ENCODE data around the gene ATP7B.
A peak's percentile ranks its signal among the peaks of the same experiment; 100 is the strongest.

Gene ATP7B

GRCh38 chr13:52027832-52028231 lies 16.6 kb upstream of the ATP7B start:
- Histone ChIP-seq H3K27ac (ENCODE audit: low read depth, low read length) (no peak overlapping the region), H3K4me1 (ENCODE audit: insufficient read depth, low read length) (no peaks in the 10 kb centered on the region), H3K4me3 (ENCODE audit: low read length) (no peak overlapping the region), H3K9me3 (ENCODE audit: insufficient read depth, low read depth, low read length) (peaks cover 38% of the 10 kb centered on the region), H3K27me3 (ENCODE audit: insufficient read depth, low read length) (no peaks in the 10 kb centered on the region), H3K9ac (ENCODE audit: low read depth, low read length) (no peak overlapping the region), H3K36me3 (ENCODE audit: insufficient read depth, low read length) (peaks cover 68% of the 10 kb centered on the region)
- WGBS: 91% methylated on average over 1 of the region's 1 CpG

- H3K4me3 ChIP-seq (ENCODE audit: low read length): no peak overlapping the region
- H3K9ac ChIP-seq (ENCODE audit: low read depth, low read length): no peak overlapping the region
- H3K36me3 ChIP-seq (ENCODE audit: insufficient read depth, low read length): peaks cover 82% of the 10 kb centered on the region
- H3K27me3 ChIP-seq (ENCODE audit: insufficient read depth, low read length): no peaks in the 10 kb centered on the region
- H3K4me1 ChIP-seq (ENCODE audit: insufficient read depth, low read length): no peaks in the 10 kb centered on the region
- 88% methylated on average over 3 of the region's 3 CpGs for WGBS
- no peak overlapping the region for H3K27ac ChIP-seq (ENCODE audit: low read depth, low read length)
- peaks cover 38% of the 10 kb centered on the region for H3K9me3 ChIP-seq (ENCODE audit: insufficient read depth, low read depth, low read length)
Measured at GRCh38 chr13:52026246-52026626, 15.0 kb upstream of the ATP7B start.

GRCh38 chr13:52025475-52026245 lies 14.4 kb upstream of the ATP7B start:
- Histone ChIP-seq H3K27ac (ENCODE audit: low read depth, low read length) (no peak overlapping the region), H3K9me3 (ENCODE audit: insufficient read depth, low read depth, low read length) (peaks cover 38% of the 10 kb centered on the region), H3K9ac (ENCODE audit: low read depth, low read length) (no peak overlapping the region), H3K4me1 (ENCODE audit: insufficient read depth, low read length) (no peaks in the 10 kb centered on the region), H3K27me3 (ENCODE audit: insufficient read depth, low read length) (no peaks in the 10 kb centered on the region), H3K36me3 (ENCODE audit: insufficient read depth, low read length) (peaks cover 88% of the 10 kb centered on the region), H3K4me3 (ENCODE audit: low read length) (no peak overlapping the region)
- WGBS: 95% methylated on average over 8 of the region's 8 CpGs

DNA sequence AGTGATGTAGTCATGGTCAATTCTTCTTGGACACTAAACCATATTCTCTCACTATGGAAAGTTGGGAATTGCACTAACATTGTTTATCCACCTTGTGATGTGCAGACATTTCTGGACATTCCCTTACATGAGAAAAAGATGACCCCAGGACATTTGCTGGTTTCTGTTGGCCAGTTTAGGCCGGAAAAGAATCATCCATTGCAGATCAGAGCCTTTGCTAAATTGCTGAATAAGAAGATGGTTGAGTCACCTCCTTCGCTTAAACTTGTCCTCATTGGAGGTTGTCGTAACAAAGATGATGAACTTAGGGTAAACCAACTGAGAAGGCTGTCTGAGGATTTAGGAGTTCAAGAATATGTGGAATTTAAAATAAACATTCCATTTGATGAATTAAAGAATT lies 13.2 kb upstream of the ATP7B start, which contains the start of gene UTP14C:
TSS of gene UTP14C (plus strand) at position 211 of the 400 bp plus-strand sequence. CDS start 4,114 bp downstream, outside the sequence.
- Histone ChIP-seq H3K4me3 (ENCODE audit: low read length) (no peak within 1 kb of the TSS), H3K9ac (ENCODE audit: low read depth, low read length) (no peak within 1 kb of the TSS), H3K27ac (ENCODE audit: low read depth, low read length) (no peak within 1 kb of the TSS), H3K36me3 (ENCODE audit: insufficient read depth, low read length) (peaks cover 94% of the 10 kb centered on the region), H3K4me1 (ENCODE audit: insufficient read depth, low read length) (no peaks in the 10 kb centered on the region), H3K27me3 (ENCODE audit: insufficient read depth, low read length) (no peaks in the 10 kb centered on the region), H3K9me3 (ENCODE audit: insufficient read depth, low read depth, low read length) (peaks cover 32% of the 10 kb centered on the region)
- WGBS: 96% methylated on average over 3 of the region's 3 CpGs

DNA sequence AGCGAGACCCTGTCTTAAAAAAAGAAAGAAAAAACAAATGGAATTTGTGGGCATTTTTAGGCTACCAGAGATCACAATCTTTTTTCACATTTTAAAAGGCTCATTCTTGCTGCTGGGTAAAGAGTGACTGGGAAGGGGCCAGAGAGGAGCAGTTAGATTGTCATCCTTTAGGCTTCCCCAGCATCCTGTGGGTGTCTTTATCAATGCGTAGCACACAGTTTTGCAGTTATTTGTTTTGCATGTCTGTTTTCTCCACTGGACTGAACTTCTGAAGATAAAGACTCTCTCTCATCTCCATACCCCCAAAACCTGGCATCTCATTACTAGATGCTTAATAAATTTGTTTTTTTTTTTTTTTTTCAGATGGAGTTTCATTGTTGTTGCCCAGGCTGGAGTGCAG lies 11.1 kb upstream of the ATP7B start:
- no peak overlapping the region for H3K27ac ChIP-seq (ENCODE audit: low read depth, low read length)
- no peak overlapping the region for H3K9ac ChIP-seq (ENCODE audit: low read depth, low read length)
- 100% methylated on average over 2 of the region's 2 CpGs for WGBS
- no peaks in the 10 kb centered on the region for H3K27me3 ChIP-seq (ENCODE audit: insufficient read depth, low read length)
- no peak overlapping the region for H3K4me3 ChIP-seq (ENCODE audit: low read length)
- H3K9me3 ChIP-seq (ENCODE audit: insufficient read depth, low read depth, low read length): peaks cover 13% of the 10 kb centered on the region
- no peaks in the 10 kb centered on the region for H3K4me1 ChIP-seq (ENCODE audit: insufficient read depth, low read length)
- peaks cover 92% of the 10 kb centered on the region for H3K36me3 ChIP-seq (ENCODE audit: insufficient read depth, low read length)

GRCh38 chr13:52020191-52020590 lies 8.9 kb upstream of the ATP7B start:
- Histone ChIP-seq H3K27ac (ENCODE audit: low read depth, low read length) (no peak overlapping the region), H3K4me1 (ENCODE audit: insufficient read depth, low read length) (no peaks in the 10 kb centered on the region), H3K4me3 (ENCODE audit: low read length) (no peak overlapping the region), H3K27me3 (ENCODE audit: insufficient read depth, low read length) (no peaks in the 10 kb centered on the region), H3K9ac (ENCODE audit: low read depth, low read length) (no peak overlapping the region), H3K9me3 (ENCODE audit: insufficient read depth, low read depth, low read length) (peaks cover 3% of the 10 kb centered on the region; the same call in 1 of the 2 replicates), H3K36me3 (ENCODE audit: insufficient read depth, low read length) (peaks cover 88% of the 10 kb centered on the region)
- WGBS: 96% methylated on average over 2 of the region's 3 CpGs

DNA sequence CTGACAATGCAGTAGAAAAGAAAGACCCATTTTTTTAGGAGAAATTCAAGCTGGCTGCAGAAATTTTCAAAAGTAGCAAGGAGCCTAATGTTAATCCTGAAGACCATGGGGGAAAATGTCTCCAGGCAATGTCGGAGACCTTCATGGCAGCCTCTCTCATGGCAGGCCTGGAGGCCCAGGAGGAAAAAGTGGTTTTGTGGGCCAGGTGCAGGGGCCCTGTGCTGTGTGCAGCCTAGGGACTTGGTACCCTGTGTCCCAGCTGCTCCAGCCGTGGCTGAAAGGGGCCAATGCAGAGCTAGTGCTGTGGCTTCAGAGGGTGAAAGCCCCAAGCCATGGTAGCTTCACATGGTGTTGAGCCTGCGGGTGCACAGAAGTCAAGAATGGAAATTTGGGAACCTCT lies 5.0 kb upstream of the ATP7B start:
- no peak overlapping the region for H3K4me3 ChIP-seq (ENCODE audit: low read length)
- peaks cover 3% of the 10 kb centered on the region; the same call in 1 of the 2 replicates for H3K9me3 ChIP-seq (ENCODE audit: insufficient read depth, low read depth, low read length)
- no peak overlapping the region for H3K9ac ChIP-seq (ENCODE audit: low read depth, low read length)
- 92% methylated on average over 3 of the region's 3 CpGs for WGBS
- peaks cover 52% of the 10 kb centered on the region for H3K36me3 ChIP-seq (ENCODE audit: insufficient read depth, low read length)
- no peaks in the 10 kb centered on the region for H3K4me1 ChIP-seq (ENCODE audit: insufficient read depth, low read length)
- peaks cover 2% of the 10 kb centered on the region; the same call in 1 of the 2 replicates for H3K27me3 ChIP-seq (ENCODE audit: insufficient read depth, low read length)
- no peak overlapping the region for H3K27ac ChIP-seq (ENCODE audit: low read depth, low read length)

- WGBS: under 1% methylated on average over 8 of the region's 8 CpGs
- Histone ChIP-seq H3K4me1 (ENCODE audit: insufficient read depth, low read length) (no peaks in the 10 kb centered on the region), H3K36me3 (ENCODE audit: insufficient read depth, low read length) (peaks cover 17% of the 10 kb centered on the region; the same call in 1 of the 2 replicates), H3K27ac (ENCODE audit: low read depth, low read length) (peak overlapping the region; percentile 70), H3K9me3 (ENCODE audit: insufficient read depth, low read depth, low read length) (peaks cover 3% of the 10 kb centered on the region; the same call in 1 of the 2 replicates), H3K4me3 (ENCODE audit: low read length) (peak overlapping the region; percentile 99), H3K27me3 (ENCODE audit: insufficient read depth, low read length) (peaks cover 26% of the 10 kb centered on the region), H3K9ac (ENCODE audit: low read depth, low read length) (peak overlapping the region; percentile 92)
Measured at GRCh38 chr13:52012512-52012836, 1.2 kb upstream of the ATP7B start.

- no peaks in the 10 kb centered on the region for H3K4me1 ChIP-seq (ENCODE audit: insufficient read depth, low read length)
- H3K27ac ChIP-seq (ENCODE audit: low read depth, low read length): peak within 1 kb of the TSS; percentile 70
- peak within 1 kb of the TSS; percentile 99 for H3K4me3 ChIP-seq (ENCODE audit: low read length)
- peaks cover 13% of the 10 kb centered on the region; the same call in 1 of the 2 replicates for H3K36me3 ChIP-seq (ENCODE audit: insufficient read depth, low read length)
- H3K27me3 ChIP-seq (ENCODE audit: insufficient read depth, low read length): peaks cover 26% of the 10 kb centered on the region
- under 1% methylated on average over 79 of the region's 82 CpGs for WGBS
- peak within 1 kb of the TSS; percentile 92 for H3K9ac ChIP-seq (ENCODE audit: low read depth, low read length)
- H3K9me3 ChIP-seq (ENCODE audit: insufficient read depth, low read depth, low read length): peaks cover 3% of the 10 kb centered on the region; the same call in 1 of the 2 replicates
Measured at GRCh38 chr13:52011632-52012511, 622 bp upstream of the ATP7B start, which contains the start of gene ALG11. TSS of gene ALG11 (plus strand) at chr13:52012398. CDS start at chr13:52012419, 21 bp downstream.

- 77% methylated on average over 6 of the region's 6 CpGs for WGBS
- Histone ChIP-seq H3K4me1 (ENCODE audit: insufficient read depth, low read length) (no peaks in the 10 kb centered on the region), H3K27me3 (ENCODE audit: insufficient read depth, low read length) (peaks cover 26% of the 10 kb centered on the region), H3K36me3 (ENCODE audit: insufficient read depth, low read length) (no peaks in the 10 kb centered on the region), H3K9ac (ENCODE audit: low read depth, low read length) (no peak overlapping the region), H3K9me3 (ENCODE audit: insufficient read depth, low read depth, low read length) (no peaks in the 10 kb centered on the region), H3K4me3 (ENCODE audit: low read length) (no peak overlapping the region), H3K27ac (ENCODE audit: low read depth, low read length) (no peak overlapping the region)
Measured at GRCh38 chr13:52009946-52010345, 1.3 kb downstream of the ATP7B start.
